ENCODE data around the gene APOL3. TPM values are rescaled to one million over a fixed set of nuclear protein-coding genes. Genes with fewer than 3 reads are reported as not detected.
"Not testable (repeated sequence)": the region's sequence is repeated elsewhere in the genome, so short reads cannot be mapped to it uniquely, and the experiment has no call there.

APOL3 gene
- total RNA-seq, 1 donor: 13.8 TPM

- no peak overlapping the region for H3K4me3 ChIP-seq (ENCODE audit: insufficient read depth, low read length)
- H3K36me3 ChIP-seq (ENCODE audit: insufficient read depth, low read length): no peaks in the 10 kb centered on the region
- no peaks in the 10 kb centered on the region for H3K79me2 ChIP-seq (ENCODE audit: insufficient read depth, low read length)
- DNase-seq (ENCODE audit: insufficient read length, low spot score, missing footprints): peak; percentile 92
- H3K4me2 ChIP-seq (ENCODE audit: insufficient read depth, low read length): peak overlapping the region; percentile 26
- H3K9me3 ChIP-seq (ENCODE audit: low read depth, low read length): no peaks in the 10 kb centered on the region
- peaks cover 20% of the 10 kb centered on the region for H3K4me1 ChIP-seq (ENCODE audit: insufficient read depth, low read length)
- H3K27me3 ChIP-seq (ENCODE audit: insufficient read depth, low read length): no peaks in the 10 kb centered on the region
- TF ChIP-seq CTCF (IDR thresholded peaks at IDR 0.05; ENCODE audit: extremely low read depth, low read depth, low read length): peak; percentile 90
- H3K27ac ChIP-seq (ENCODE audit: low read depth, low read length): no peak overlapping the region
- peak overlapping the region; percentile 11 for H2AFZ ChIP-seq (ENCODE audit: low read length)
- H4K20me1 ChIP-seq (ENCODE audit: insufficient read depth, low read length): no peaks in the 10 kb centered on the region
Observed at GRCh38 chr22:36144886-36145541, 15.5 kb downstream of the APOL3 start.

GRCh38 chr22:36143956-36144355, 16.6 kb downstream of the APOL3 start:
- Histone ChIP-seq H3K36me3 (ENCODE audit: insufficient read depth, low read length) (no peaks in the 10 kb centered on the region), H3K27ac (ENCODE audit: low read depth, low read length) (no peak overlapping the region), H3K27me3 (ENCODE audit: insufficient read depth, low read length) (no peaks in the 10 kb centered on the region), H3K9me3 (ENCODE audit: low read depth, low read length) (no peaks in the 10 kb centered on the region), H3K79me2 (ENCODE audit: insufficient read depth, low read length) (no peaks in the 10 kb centered on the region), H3K4me3 (ENCODE audit: insufficient read depth, low read length) (no peak overlapping the region), H3K4me2 (ENCODE audit: insufficient read depth, low read length) (no peak overlapping the region), H4K20me1 (ENCODE audit: insufficient read depth, low read length) (no peaks in the 10 kb centered on the region), H2AFZ (ENCODE audit: low read length) (no peak overlapping the region), H3K4me1 (ENCODE audit: insufficient read depth, low read length) (peaks cover 10% of the 10 kb centered on the region)
- no peak for TF ChIP-seq CTCF (IDR thresholded peaks at IDR 0.05; ENCODE audit: extremely low read depth, low read depth, low read length)
- no peak for DNase-seq (ENCODE audit: insufficient read length, low spot score, missing footprints)

GRCh38 chr22:36143066-36143815, 17.3 kb downstream of the APOL3 start:
- TF ChIP-seq CTCF (IDR thresholded peaks at IDR 0.05; ENCODE audit: extremely low read depth, low read depth, low read length): no peak
- H3K4me2 ChIP-seq (ENCODE audit: insufficient read depth, low read length): no peak overlapping the region

GRCh38 chr22:36141481-36141880, 19.1 kb downstream of the APOL3 start:
- H3K4me3 ChIP-seq (ENCODE audit: insufficient read depth, low read length): no peak overlapping the region
- H3K9me3 ChIP-seq (ENCODE audit: low read depth, low read length): no peaks in the 10 kb centered on the region
- H3K36me3 ChIP-seq (ENCODE audit: insufficient read depth, low read length): no peaks in the 10 kb centered on the region
- H2AFZ ChIP-seq (ENCODE audit: low read length): no peak overlapping the region
- no peak for DNase-seq (ENCODE audit: insufficient read length, low spot score, missing footprints)
- no peak overlapping the region for H3K4me2 ChIP-seq (ENCODE audit: insufficient read depth, low read length)
- no peaks in the 10 kb centered on the region for H3K27me3 ChIP-seq (ENCODE audit: insufficient read depth, low read length)
- H3K4me1 ChIP-seq (ENCODE audit: insufficient read depth, low read length): peaks cover 14% of the 10 kb centered on the region
- H4K20me1 ChIP-seq (ENCODE audit: insufficient read depth, low read length): no peaks in the 10 kb centered on the region
- TF ChIP-seq CTCF (IDR thresholded peaks at IDR 0.05; ENCODE audit: extremely low read depth, low read depth, low read length): no peak
- no peak overlapping the region for H3K27ac ChIP-seq (ENCODE audit: low read depth, low read length)
- H3K79me2 ChIP-seq (ENCODE audit: insufficient read depth, low read length): no peaks in the 10 kb centered on the region

More at GRCh38 chr22:36143066-36143815, 17.3 kb downstream of the APOL3 start:
- H3K4me1 ChIP-seq (ENCODE audit: insufficient read depth, low read length): peaks cover 8% of the 10 kb centered on the region
- no peak overlapping the region for H3K27ac ChIP-seq (ENCODE audit: low read depth, low read length)
- no peak overlapping the region for H3K4me3 ChIP-seq (ENCODE audit: insufficient read depth, low read length)
- no peaks in the 10 kb centered on the region for H3K9me3 ChIP-seq (ENCODE audit: low read depth, low read length)
- no peaks in the 10 kb centered on the region for H3K36me3 ChIP-seq (ENCODE audit: insufficient read depth, low read length)
- DNase-seq (ENCODE audit: insufficient read length, low spot score, missing footprints): no peak
- no peak overlapping the region for H2AFZ ChIP-seq (ENCODE audit: low read length)
- H4K20me1 ChIP-seq (ENCODE audit: insufficient read depth, low read length): no peaks in the 10 kb centered on the region
- no peaks in the 10 kb centered on the region for H3K79me2 ChIP-seq (ENCODE audit: insufficient read depth, low read length)
- H3K27me3 ChIP-seq (ENCODE audit: insufficient read depth, low read length): no peaks in the 10 kb centered on the region

- H4K20me1 ChIP-seq (ENCODE audit: insufficient read depth, low read length); H3K79me2 ChIP-seq (ENCODE audit: insufficient read depth, low read length); H3K4me1 ChIP-seq (ENCODE audit: insufficient read depth, low read length); H3K27me3 ChIP-seq (ENCODE audit: insufficient read depth, low read length); H3K4me3 ChIP-seq (ENCODE audit: insufficient read depth, low read length); H2AFZ ChIP-seq (ENCODE audit: low read length); H3K27ac ChIP-seq (ENCODE audit: low read depth, low read length); H3K36me3 ChIP-seq (ENCODE audit: insufficient read depth, low read length); H3K4me2 ChIP-seq (ENCODE audit: insufficient read depth, low read length); DNase-seq (ENCODE audit: insufficient read length, low spot score, missing footprints); H3K9me3 ChIP-seq (ENCODE audit: low read depth, low read length): not testable (repeated sequence)
Observed at GRCh38 chr22:36138709-36139108, 21.8 kb downstream of the APOL3 start.
